OCI-LY1 (cell line): ENCODE data around the gene CDK10.

Source experiments
- H2AFZ ChIP-seq: fragments of 200-600 bp; sonication (generic), shearing (Covaris generic); 2 replicates; pipeline ENCODE4 v1.6.0; 2014; ENCODE audit warnings: antibody characterized with exemption, mild to moderate bottlenecking, low read length
- H3F3A ChIP-seq: fragments of 200-600 bp; sonication (generic), shearing (Covaris generic); 2 replicates; pipeline ENCODE4 v1.6.0; 2014; ENCODE audit warnings: mild to moderate bottlenecking, antibody characterized with exemption, low read length, moderate library complexity; ENCODE audit not compliant: insufficient read depth
- H3K27ac ChIP-seq: fragments of 200-600 bp; sonication (generic); 2 replicates; pipeline ENCODE4 v1.5.1; 2014; ENCODE audit warnings: low read length, mixed run types, mild to moderate bottlenecking, low read depth; ENCODE audit not compliant: poor library complexity, severe bottlenecking
- H3K27me3 ChIP-seq: fragments of 200-600 bp; sonication (generic); 2 replicates; pipeline ENCODE4 v1.6.0; 2014; ENCODE audit warnings: antibody characterized with exemption, mild to moderate bottlenecking, low read length, moderate library complexity; ENCODE audit not compliant: insufficient read depth
- H3K36me3 ChIP-seq: fragments of 200-600 bp; sonication (generic); 2 replicates; pipeline ENCODE4 v1.6.1; 2014; ENCODE audit warnings: mild to moderate bottlenecking, antibody characterized with exemption, low read length, moderate library complexity, mixed read lengths; ENCODE audit not compliant: insufficient read depth
- H3K4me1 ChIP-seq: fragments of 200-600 bp; sonication (generic); 2 replicates; pipeline ENCODE4 v1.5.1; 2014; ENCODE audit warnings: mild to moderate bottlenecking, low read length, moderate library complexity; ENCODE audit not compliant: insufficient read depth, severe bottlenecking
- H3K4me2 ChIP-seq: fragments of 200-600 bp; sonication (generic), shearing (Covaris generic); 2 replicates; pipeline ENCODE4 v1.6.1; 2014; ENCODE audit warnings: low read length
- H3K4me3 ChIP-seq: fragments of 200-600 bp; sonication (generic); 2 replicates; pipeline ENCODE4 v1.5.1; 2014; ENCODE audit warnings: low read length, low read depth, mild to moderate bottlenecking, mixed read lengths; ENCODE audit not compliant: poor library complexity, severe bottlenecking
- H3K79me2 ChIP-seq: fragments of 200-600 bp; shearing (Covaris generic); 2 replicates; pipeline ENCODE4 v1.6.1; 2016; ENCODE audit warnings: mixed run types, low read length, mixed read lengths; ENCODE audit not compliant: insufficient read depth
- H3K9ac ChIP-seq: fragments of 200-600 bp; sonication (generic), shearing (Covaris generic); 2 replicates; pipeline ENCODE4 v1.6.1; 2014; ENCODE audit warnings: mild to moderate bottlenecking, low read length, mixed read lengths
- H3K9me2 ChIP-seq: fragments of 200-600 bp; sonication (generic), shearing (Covaris generic); 2 replicates; pipeline ENCODE4 v1.6.1; 2014; ENCODE audit warnings: low read depth, mild to moderate bottlenecking, low read length, mixed read lengths
- H3K9me3 ChIP-seq: fragments of 200-600 bp; shearing (Covaris generic); 2 replicates; pipeline ENCODE4 v1.6.1; 2014; ENCODE audit warnings: low read length, mixed read lengths
- H4K20me1 ChIP-seq: fragments of 200-600 bp; sonication (generic), shearing (Covaris generic); 2 replicates; pipeline ENCODE4 v1.6.0; 2016; ENCODE audit warnings: mild to moderate bottlenecking, low read length; ENCODE audit not compliant: insufficient read depth
- EZH2 ChIP-seq: fragments of 200-600 bp; sonication (generic), shearing (Covaris generic); IDR thresholded peaks from 2 replicates; pipeline ENCODE4 v1.8.0; 2017; ENCODE audit warnings: borderline replicate concordance, mixed run types, mild to moderate bottlenecking, antibody characterized with exemption, low read length, moderate library complexity, mixed read lengths
- TF ChIP-seq, protein P1 (sequence below): fragments of 200-600 bp; sonication (generic), shearing (Covaris generic); IDR thresholded peaks from 2 replicates; pipeline ENCODE4 v1.5.1; 2017; ENCODE audit warnings: mild to moderate bottlenecking, antibody characterized with exemption, low read length, moderate library complexity, mixed read lengths

The CDK10 gene

DNA sequence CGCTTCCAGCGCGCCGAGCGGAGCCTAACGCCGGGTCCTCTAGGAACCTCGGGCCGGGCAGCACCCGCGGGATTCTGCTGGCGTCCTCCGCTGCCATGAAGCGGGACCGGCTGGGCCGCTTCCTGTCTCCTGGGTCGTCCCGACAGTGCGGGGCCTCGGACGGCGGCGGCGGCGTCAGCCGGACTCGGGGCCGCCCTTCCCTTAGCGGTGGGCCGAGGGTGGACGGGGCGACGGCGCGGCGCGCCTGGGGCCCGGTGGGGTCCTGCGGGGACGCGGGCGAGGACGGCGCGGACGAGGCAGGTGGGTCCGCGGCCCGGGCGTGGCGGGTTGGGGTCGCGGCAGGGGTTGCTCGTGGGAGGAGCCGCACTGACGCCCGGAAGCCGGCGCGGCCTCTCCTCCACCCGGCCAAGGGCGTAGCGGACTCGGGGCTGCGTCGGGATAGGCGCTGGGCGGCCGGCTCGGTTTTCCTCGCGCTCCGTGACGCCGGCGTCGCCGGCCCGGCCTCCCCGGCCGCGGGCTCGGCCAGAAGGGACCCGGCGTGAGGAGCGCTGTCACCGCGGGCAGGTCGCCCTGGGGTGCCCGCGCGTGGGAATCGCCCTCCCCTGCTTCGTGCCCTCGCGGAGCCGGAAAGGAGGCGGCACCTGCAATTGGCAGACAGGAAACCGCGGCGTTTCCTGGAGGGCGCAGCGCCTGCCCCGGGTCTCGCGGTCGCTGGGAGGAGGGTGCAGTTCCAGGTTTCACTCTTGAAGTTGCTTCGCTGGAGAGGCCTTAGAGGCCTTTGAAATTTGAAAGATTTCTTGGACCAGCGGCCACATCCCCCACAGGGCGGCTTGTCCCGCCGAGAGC, 35.3 kb downstream of the CDK10 start:
- H3K4me1 ChIP-seq: peaks cover 17% of the 10 kb centered on the region
- H3K9me3 ChIP-seq: no peaks in the 10 kb centered on the region
- H3K4me2 ChIP-seq: peak overlapping the region; percentile 66
- no peaks in the 10 kb centered on the region for H4K20me1 ChIP-seq
- H3K27ac ChIP-seq: no peak overlapping the region
- peaks cover 34% of the 10 kb centered on the region for H3K36me3 ChIP-seq
- H3K9me2 ChIP-seq: no peaks in the 10 kb centered on the region
- no peaks in the 10 kb centered on the region for H3K27me3 ChIP-seq
- H3F3A ChIP-seq: 0 out of 2 replicates have a peak, but pooled peaks cover 2% of the 10 kb centered on the region
- H2AFZ ChIP-seq: no peak overlapping the region
- no peaks in the 10 kb centered on the region for H3K79me2 ChIP-seq
- TF ChIP-seq, protein P1, sequence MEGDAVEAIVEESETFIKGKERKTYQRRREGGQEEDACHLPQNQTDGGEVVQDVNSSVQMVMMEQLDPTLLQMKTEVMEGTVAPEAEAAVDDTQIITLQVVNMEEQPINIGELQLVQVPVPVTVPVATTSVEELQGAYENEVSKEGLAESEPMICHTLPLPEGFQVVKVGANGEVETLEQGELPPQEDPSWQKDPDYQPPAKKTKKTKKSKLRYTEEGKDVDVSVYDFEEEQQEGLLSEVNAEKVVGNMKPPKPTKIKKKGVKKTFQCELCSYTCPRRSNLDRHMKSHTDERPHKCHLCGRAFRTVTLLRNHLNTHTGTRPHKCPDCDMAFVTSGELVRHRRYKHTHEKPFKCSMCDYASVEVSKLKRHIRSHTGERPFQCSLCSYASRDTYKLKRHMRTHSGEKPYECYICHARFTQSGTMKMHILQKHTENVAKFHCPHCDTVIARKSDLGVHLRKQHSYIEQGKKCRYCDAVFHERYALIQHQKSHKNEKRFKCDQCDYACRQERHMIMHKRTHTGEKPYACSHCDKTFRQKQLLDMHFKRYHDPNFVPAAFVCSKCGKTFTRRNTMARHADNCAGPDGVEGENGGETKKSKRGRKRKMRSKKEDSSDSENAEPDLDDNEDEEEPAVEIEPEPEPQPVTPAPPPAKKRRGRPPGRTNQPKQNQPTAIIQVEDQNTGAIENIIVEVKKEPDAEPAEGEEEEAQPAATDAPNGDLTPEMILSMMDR: no peak
- TF ChIP-seq EZH2: no peak
- H3K9ac ChIP-seq: peak overlapping the region; percentile 85
- peak overlapping the region; percentile 85 for H3K4me3 ChIP-seq

DNA sequence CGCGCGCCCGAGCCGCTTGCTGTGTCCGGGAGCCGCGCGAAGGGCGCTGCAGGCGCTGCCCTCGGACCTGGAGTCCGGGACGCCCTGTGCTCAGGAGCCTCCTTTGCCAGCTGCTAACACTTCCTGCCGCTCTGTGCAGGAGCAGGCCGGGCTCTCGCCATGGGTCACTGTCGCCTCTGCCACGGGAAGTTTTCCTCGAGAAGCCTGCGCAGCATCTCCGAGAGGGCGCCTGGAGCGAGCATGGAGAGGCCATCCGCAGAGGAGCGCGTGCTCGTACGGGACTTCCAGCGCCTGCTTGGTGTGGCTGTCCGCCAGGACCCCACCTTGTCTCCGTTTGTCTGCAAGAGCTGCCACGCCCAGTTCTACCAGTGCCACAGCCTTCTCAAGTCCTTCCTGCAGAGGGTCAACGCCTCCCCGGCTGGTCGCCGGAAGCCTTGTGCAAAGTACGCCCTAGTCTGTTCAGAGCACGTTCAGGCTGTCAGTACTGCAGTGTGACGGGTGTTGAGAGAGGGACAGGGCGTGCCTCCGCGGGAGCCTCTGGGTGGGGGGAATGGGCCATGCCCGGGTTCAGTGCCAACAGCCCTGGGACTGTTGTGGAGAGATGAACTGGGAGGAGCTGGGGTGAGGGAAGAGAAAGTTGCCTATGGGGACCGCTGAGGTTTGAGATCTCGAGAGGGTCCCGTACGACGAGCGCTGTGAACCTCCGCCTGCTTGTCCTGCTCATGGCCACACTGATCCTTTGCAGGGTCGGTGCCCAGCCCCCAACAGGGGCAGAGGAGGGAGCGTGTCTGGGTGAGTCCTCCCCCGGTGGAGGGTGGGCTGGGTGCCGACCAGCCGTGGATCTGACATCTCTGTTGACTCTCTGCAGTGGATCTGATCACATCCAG, 36.1 kb downstream of the CDK10 start:
- Histone ChIP-seq H3K9ac (peak overlapping the region; percentile 85; the same call in 1 of the 2 replicates), H3K4me1 (peaks cover 17% of the 10 kb centered on the region), H4K20me1 (no peaks in the 10 kb centered on the region), H3K4me3 (peak overlapping the region; percentile 85), H3K9me2 (no peaks in the 10 kb centered on the region), H3K27me3 (no peaks in the 10 kb centered on the region), H3K4me2 (peak overlapping the region; percentile 66), H3K27ac (no peak overlapping the region), H3K36me3 (peaks cover 34% of the 10 kb centered on the region), H3K79me2 (no peaks in the 10 kb centered on the region), H2AFZ (no peak overlapping the region), H3F3A (0 out of 2 replicates have a peak, but pooled peaks cover 2% of the 10 kb centered on the region), H3K9me3 (no peaks in the 10 kb centered on the region)
- no peak for TF ChIP-seq EZH2
- TF ChIP-seq, protein P1: no peak

DNA sequence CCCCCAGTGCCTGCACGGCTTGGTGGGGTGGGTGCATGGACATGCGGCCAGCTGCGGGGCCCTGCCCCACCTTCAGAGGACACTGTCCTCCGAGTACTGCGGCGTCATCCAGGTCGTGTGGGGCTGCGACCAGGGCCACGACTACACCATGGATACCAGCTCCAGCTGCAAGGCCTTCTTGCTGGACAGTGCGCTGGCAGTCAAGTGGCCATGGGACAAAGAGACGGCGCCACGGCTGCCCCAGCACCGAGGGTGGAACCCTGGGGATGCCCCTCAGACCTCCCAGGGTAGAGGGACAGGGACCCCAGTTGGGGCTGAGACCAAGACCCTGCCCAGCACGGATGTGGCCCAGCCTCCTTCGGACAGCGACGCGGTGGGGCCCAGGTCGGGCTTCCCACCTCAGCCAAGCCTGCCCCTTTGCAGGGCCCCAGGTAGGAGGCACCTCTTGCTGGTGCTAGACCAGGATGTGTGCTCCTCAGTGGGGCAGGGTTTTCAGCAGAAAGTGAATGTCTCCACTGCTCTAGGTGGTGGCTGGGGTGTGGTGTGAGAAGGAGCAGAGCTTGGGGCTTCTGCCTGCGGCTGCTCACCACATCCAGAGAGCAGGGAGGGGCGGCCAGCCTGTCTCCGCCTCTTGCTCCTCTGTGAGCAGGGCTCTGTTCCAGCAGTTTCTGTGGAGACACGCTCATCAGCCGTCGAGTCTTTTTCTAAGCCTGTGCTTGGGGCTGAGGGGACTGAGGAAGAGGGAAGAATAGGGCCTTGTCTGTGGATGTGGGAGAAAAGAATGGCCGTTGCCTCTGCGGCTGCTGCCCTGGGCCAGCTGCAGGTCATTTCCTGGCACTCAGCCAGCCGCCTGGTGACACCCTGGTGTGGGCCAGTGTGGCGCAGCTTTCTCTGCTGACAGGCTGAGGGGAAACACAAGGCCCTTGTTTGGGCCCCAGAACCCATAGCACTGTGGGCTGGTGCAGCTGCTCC, 37.1 kb downstream of the CDK10 start:
- no peaks in the 10 kb centered on the region for H3K9me2 ChIP-seq
- no peak overlapping the region for H3K9ac ChIP-seq
- no peaks in the 10 kb centered on the region for H4K20me1 ChIP-seq
- H3F3A ChIP-seq: 0 out of 2 replicates have a peak, but pooled peaks cover 2% of the 10 kb centered on the region
- H3K36me3 ChIP-seq: peaks cover 30% of the 10 kb centered on the region; the same call in 1 of the 2 replicates
- H2AFZ ChIP-seq: no peak overlapping the region
- no peaks in the 10 kb centered on the region for H3K79me2 ChIP-seq
- H3K27me3 ChIP-seq: no peaks in the 10 kb centered on the region
- no peak for TF ChIP-seq EZH2
- TF ChIP-seq, protein P1: no peak
- peaks cover 17% of the 10 kb centered on the region for H3K4me1 ChIP-seq
- no peak overlapping the region for H3K4me2 ChIP-seq
- H3K27ac ChIP-seq: no peak overlapping the region
- no peaks in the 10 kb centered on the region for H3K9me3 ChIP-seq
- H3K4me3 ChIP-seq: no peak overlapping the region
